Caco-2 (cell line): ENCODE results near the gene RRAD. TPM values are rescaled to one million over a fixed set of nuclear protein-coding genes. Genes with fewer than 3 reads are reported as not detected.

ENCODE experiments used
- BruUV-seq: library from RNA; stranded (reverse); fragments of 400-500 nt; replicated peaks from 2 replicates; lab custom pipeline; 2021; lab: Mats Ljungman, UMichigan
- CTCF ChIA-PET: fragments of 300-600 bp; sonication (Branson Sonifier 250); formaldehyde crosslinking; loops from one replicate; lab custom pipeline; 2022; ENCODE audit warnings: antibody characterized with exemption; lab: Charles Lee
- POLR2A ChIA-PET: fragments of 300-600 bp; sonication (Branson Sonifier 250); formaldehyde crosslinking; loops from one replicate; lab custom pipeline; 2022; ENCODE audit warnings: antibody characterized with exemption; lab: Charles Lee
- DNase-seq, 2 experiments: peaks; one replicate each; pipeline versions ENCODE4 v3.0.0 to v3.0.0-alpha.2; 2020 to 2022
- H3K27me3 ChIP-seq: replicated peaks from 2 replicates; pipeline ENCODE4 v1.6.0; 2011; ENCODE audit warnings: low read length; ENCODE audit not compliant: control insufficient read depth, insufficient read depth
- H3K36me3 ChIP-seq: 2 replicates; pipeline ENCODE4 v1.5.1; 2011; ENCODE audit warnings: low read length; ENCODE audit not compliant: control insufficient read depth, insufficient read depth
- H3K4me1 ChIP-seq: fragments of 250-450 bp; sonication (Bioruptor Pico); 2 replicates; pipeline ENCODE4 v1.5.1; 2020; ENCODE audit warnings: mild to moderate bottlenecking
- H3K4me3 ChIP-seq: 2 replicates; pipeline ENCODE4 v1.5.1; 2011; ENCODE audit warnings: low read depth, mild to moderate bottlenecking, control low read depth, low read length
- H3K9me3 ChIP-seq: fragments of 250-450 bp; sonication (Bioruptor Pico); 2 replicates; pipeline ENCODE4 v1.5.1; 2020; ENCODE audit warnings: mild to moderate bottlenecking, moderate library complexity
- H3K27ac Mint-ChIP-seq: one replicate; pipeline ENCODE4 v1.8.0; 2022; ENCODE audit warnings: mixed read lengths; ENCODE audit not compliant: unreplicated experiment
- H3K27me3 Mint-ChIP-seq: one replicate; pipeline ENCODE4 v1.8.0; 2022; ENCODE audit warnings: mixed read lengths; ENCODE audit not compliant: insufficient read depth, unreplicated experiment
- H3K36me3 Mint-ChIP-seq: one replicate; pipeline ENCODE4 v1.8.0; 2022; ENCODE audit warnings: mild to moderate bottlenecking, mixed read lengths; ENCODE audit not compliant: insufficient read depth, unreplicated experiment
- H3K4me1 Mint-ChIP-seq: one replicate; pipeline ENCODE4 v1.8.0; 2022; ENCODE audit warnings: low read depth, mixed read lengths; ENCODE audit not compliant: unreplicated experiment
- H3K4me3 Mint-ChIP-seq: one replicate; pipeline ENCODE4 v1.8.0; 2022; ENCODE audit warnings: mild to moderate bottlenecking, moderate library complexity, mixed read lengths; ENCODE audit not compliant: unreplicated experiment
- H3K9me3 Mint-ChIP-seq: one replicate; pipeline ENCODE4 v1.8.0; 2022; ENCODE audit warnings: mixed read lengths; ENCODE audit not compliant: unreplicated experiment
- intact Hi-C: fragments of 100-400 bp; cut with micrococcal nuclease; formaldehyde crosslinking; loops from one replicate; pipeline ENCODE4 v1.10.0; 2022; ENCODE audit not compliant: unreplicated experiment
- total RNA-seq: library from RNA; stranded (reverse); gene quantifications from 2 replicates; pipeline ENCODE4 v1.2.3, GENCODE V29; 2022
- TF ChIP-seq, protein P1 (sequence below), 2 experiments: fragments of 200-600 bp in 1 of 2; IDR thresholded peaks; 1 replicate in 1 of 2; 2 replicates in 1 of 2; pipeline versions ENCODE4 v1.5.1 to v1.8.0; 2011 to 2022; ENCODE audit warnings: antibody characterized with exemption in 1 of 2, control low read depth in 1 of 2, inconsistent platforms in 1 of 2, low read depth in 1 of 2, low read length in 1 of 2, mild to moderate bottlenecking in 1 of 2, moderate library complexity in 1 of 2; ENCODE audit not compliant: insufficient read depth in 1 of 2, severe bottlenecking in 1 of 2, unreplicated experiment in 1 of 2

RRAD gene
- total RNA-seq, 1 experiment from 2014 or later, result 1.1 TPM

- Histone ChIP-seq H3K9me3 (no peaks in the 10 kb centered on the region), H3K27me3 (no peaks in the 10 kb centered on the region; the same call in 1 of the 2 replicates), H3K36me3 (no peaks in the 10 kb centered on the region), H3K4me3 (no peak overlapping the region), H3K4me1 (peaks cover 19% of the 10 kb centered on the region)
- no peak overlapping the region for H3K27ac Mint-ChIP-seq
- H3K27me3 Mint-ChIP-seq, result no peaks in the 10 kb centered on the region
- ChIA-PET POLR2A (interaction anchor here (0.6 kb wide), 1 partner anchor 234 kb away, joined by 3 read pairs; no protein-coding TSS in a partner anchor), CTCF (interaction anchor here (0.5 to 1.8 kb wide), 6 partner anchors 44 to 468 kb away, joined by 3 to 9 read pairs (median 4); partner anchors contain the start of gene NAE1)
- no peak for DNase-seq
- H3K9me3 Mint-ChIP-seq, result no peaks in the 10 kb centered on the region
- TF ChIP-seq, protein P1, sequence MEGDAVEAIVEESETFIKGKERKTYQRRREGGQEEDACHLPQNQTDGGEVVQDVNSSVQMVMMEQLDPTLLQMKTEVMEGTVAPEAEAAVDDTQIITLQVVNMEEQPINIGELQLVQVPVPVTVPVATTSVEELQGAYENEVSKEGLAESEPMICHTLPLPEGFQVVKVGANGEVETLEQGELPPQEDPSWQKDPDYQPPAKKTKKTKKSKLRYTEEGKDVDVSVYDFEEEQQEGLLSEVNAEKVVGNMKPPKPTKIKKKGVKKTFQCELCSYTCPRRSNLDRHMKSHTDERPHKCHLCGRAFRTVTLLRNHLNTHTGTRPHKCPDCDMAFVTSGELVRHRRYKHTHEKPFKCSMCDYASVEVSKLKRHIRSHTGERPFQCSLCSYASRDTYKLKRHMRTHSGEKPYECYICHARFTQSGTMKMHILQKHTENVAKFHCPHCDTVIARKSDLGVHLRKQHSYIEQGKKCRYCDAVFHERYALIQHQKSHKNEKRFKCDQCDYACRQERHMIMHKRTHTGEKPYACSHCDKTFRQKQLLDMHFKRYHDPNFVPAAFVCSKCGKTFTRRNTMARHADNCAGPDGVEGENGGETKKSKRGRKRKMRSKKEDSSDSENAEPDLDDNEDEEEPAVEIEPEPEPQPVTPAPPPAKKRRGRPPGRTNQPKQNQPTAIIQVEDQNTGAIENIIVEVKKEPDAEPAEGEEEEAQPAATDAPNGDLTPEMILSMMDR (IDR thresholded peaks at IDR 0.05; ENCODE audit: insufficient read depth in 1 of 2, low read depth in 1 of 2, low read length in 1 of 2, severe bottlenecking in 1 of 2, unreplicated experiment in 1 of 2), result no peak
- no peaks in the 10 kb centered on the region for H3K36me3 Mint-ChIP-seq
- intact Hi-C loops, result loop anchor here (5.0 to 10.0 kb wide), 2 partner anchors 149 to 467 kb away; no protein-coding TSS in a partner anchor
- H3K4me1 Mint-ChIP-seq, result peaks cover 25% of the 10 kb centered on the region
- H3K4me3 Mint-ChIP-seq, result peak overlapping the region; percentile 63
- BruUV-seq, result no TSS peak
These were observed 51.1 kb downstream of the RRAD start for GRCh38 chr16:66874079-66874775.

DNA sequence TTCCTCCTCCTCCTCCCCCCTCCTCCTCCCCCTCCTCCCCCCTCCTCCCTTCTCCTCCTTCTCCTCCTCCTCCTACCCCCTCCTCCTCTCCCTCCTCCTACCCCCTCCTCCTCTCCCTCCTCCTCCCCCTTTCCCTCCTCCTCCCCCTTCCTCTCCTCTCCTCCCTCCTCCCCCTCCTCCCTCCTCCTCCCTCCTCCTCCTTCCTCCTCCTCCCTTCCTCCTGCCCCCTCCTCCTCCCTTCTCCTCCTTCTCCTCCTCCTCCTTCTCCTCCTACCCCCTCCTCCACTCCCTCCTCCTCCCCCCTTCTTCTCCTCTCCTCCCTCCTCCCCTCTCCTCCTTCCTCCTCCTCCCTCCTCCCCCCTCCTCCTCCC lies 51.7 kb downstream of the RRAD start:
- no peaks in the 10 kb centered on the region for H3K9me3 ChIP-seq
- TF ChIP-seq, protein P1 (IDR thresholded peaks at IDR 0.05; ENCODE audit: insufficient read depth in 1 of 2, low read depth in 1 of 2, low read length in 1 of 2, severe bottlenecking in 1 of 2, unreplicated experiment in 1 of 2), result no peak
- Mint-ChIP-seq H3K27me3 (no peaks in the 10 kb centered on the region), H3K27ac (no peak overlapping the region), H3K36me3 (no peaks in the 10 kb centered on the region), H3K4me3 (peak overlapping the region; percentile 80), H3K9me3 (no peaks in the 10 kb centered on the region), H3K4me1 (peaks cover 25% of the 10 kb centered on the region)
- CTCF ChIA-PET, result interaction anchor here (1.0 to 3.6 kb wide), 14 partner anchors 8 to 467 kb away, joined by 3 to 57 read pairs (median 8); partner anchors contain the start of gene NAE1
- POLR2A ChIA-PET, result interaction anchor here (1.1 kb wide), 1 partner anchor 43 kb away, joined by 15 read pairs; the partner anchor contains the start of gene NAE1
- BruUV-seq, result no TSS peak
- H3K4me1 ChIP-seq, result peaks cover 19% of the 10 kb centered on the region
- H3K36me3 ChIP-seq, result no peaks in the 10 kb centered on the region
- no peaks in the 10 kb centered on the region; the same call in 1 of the 2 replicates for H3K27me3 ChIP-seq
- intact Hi-C loops, result loop anchor here (1.0 to 10.0 kb wide), 3 partner anchors 43 to 466 kb away; partner anchors contain the start of gene NAE1
- H3K4me3 ChIP-seq, result no peak overlapping the region
- no peak for DNase-seq

DNA sequence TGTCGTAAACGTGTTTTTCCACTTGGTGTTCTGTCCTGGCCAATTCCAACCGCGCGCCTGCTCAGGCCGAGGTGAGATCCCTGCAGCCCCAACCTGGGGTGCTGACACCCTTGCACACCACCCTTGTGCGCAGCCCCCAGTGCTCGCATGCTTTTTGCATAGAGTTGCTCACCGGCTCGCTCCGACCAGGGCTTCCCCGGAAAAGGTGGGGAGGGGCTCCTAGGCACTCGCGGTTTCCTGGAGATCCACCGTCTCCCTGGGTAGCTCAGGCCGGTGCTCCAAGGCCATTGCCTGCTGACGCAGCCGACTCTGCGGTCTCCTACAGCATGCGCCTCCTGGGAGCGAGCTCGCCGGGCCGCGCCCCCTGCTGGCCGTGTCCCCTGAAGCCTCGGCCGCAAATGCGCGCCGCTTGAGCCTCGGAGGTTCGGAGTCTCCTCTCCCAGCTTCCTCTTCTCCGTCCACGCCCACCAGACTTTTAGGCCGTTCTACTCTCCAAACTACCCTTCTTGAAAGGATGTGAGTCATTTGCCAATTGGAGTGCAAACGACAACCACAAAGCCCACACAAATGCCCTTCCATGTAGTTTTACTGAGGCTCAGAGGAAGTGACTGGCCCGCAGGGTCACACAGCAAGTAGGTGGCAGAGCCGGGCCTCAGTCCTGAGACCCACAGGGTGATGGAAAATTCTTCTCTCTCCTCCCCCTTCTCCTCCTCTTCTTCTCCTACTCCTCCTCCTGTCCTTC lies 52.2 kb downstream of the RRAD start:
- Histone ChIP-seq H3K4me1 (peaks cover 18% of the 10 kb centered on the region), H3K27me3 (no peaks in the 10 kb centered on the region; the same call in 1 of the 2 replicates), H3K4me3 (peak overlapping the region; percentile 46), H3K9me3 (no peaks in the 10 kb centered on the region), H3K36me3 (no peaks in the 10 kb centered on the region)
- ChIA-PET CTCF (interaction anchor here (0.6 to 3.6 kb wide), 23 partner anchors 8 to 466 kb away, joined by 3 to 57 read pairs (median 5); partner anchors contain the start of genes CMTM4 and NAE1), POLR2A (interaction anchor here (1.1 kb wide), 1 partner anchor 42 kb away, joined by 15 read pairs; the partner anchor contains the start of gene NAE1)
- Mint-ChIP-seq H3K9me3 (no peaks in the 10 kb centered on the region), H3K4me3 (peak overlapping the region; percentile 80), H3K27ac (peak overlapping the region; percentile 46), H3K27me3 (no peaks in the 10 kb centered on the region), H3K36me3 (no peaks in the 10 kb centered on the region), H3K4me1 (peaks cover 20% of the 10 kb centered on the region)
- TF ChIP-seq, protein P1 (IDR thresholded peaks at IDR 0.05; ENCODE audit: insufficient read depth in 1 of 2, low read depth in 1 of 2, low read length in 1 of 2, severe bottlenecking in 1 of 2, unreplicated experiment in 1 of 2), result peak; percentile 95 to 98
- intact Hi-C loops, result loop anchor here (1.0 to 10.0 kb wide), 3 partner anchors 43 to 466 kb away; partner anchors contain the start of gene NAE1
- peak; percentile 88 to 93 for DNase-seq
- BruUV-seq, result no TSS peak
